DOHH2 (cell line): ENCODE results near the gene OR52H1.

Experiments
- H3F3A ChIP-seq: fragments of 200-600 bp; sonication (generic), shearing (Covaris generic); 2 replicates; pipeline ENCODE4 v1.6.0; 2016; ENCODE audit warnings: antibody characterized with exemption, mild to moderate bottlenecking; ENCODE audit not compliant: control insufficient read depth, insufficient read depth
- H3K27ac ChIP-seq: fragments of 200-600 bp; sonication (generic); 2 replicates; pipeline ENCODE4 v1.5.1; 2014; ENCODE audit warnings: low read depth, mild to moderate bottlenecking, low read length, moderate library complexity
- H3K27me3 ChIP-seq: fragments of 200-600 bp; sonication (generic); 2 replicates; pipeline ENCODE4 v1.6.1; 2014; ENCODE audit warnings: mild to moderate bottlenecking, low read length, mixed read lengths; ENCODE audit not compliant: control insufficient read depth
- H3K36me3 ChIP-seq: fragments of 200-600 bp; sonication (generic); 2 replicates; pipeline ENCODE4 v1.6.1; 2014; ENCODE audit warnings: mild to moderate bottlenecking, low read length, moderate library complexity, mixed read lengths; ENCODE audit not compliant: control insufficient read depth
- H3K4me1 ChIP-seq: fragments of 200-600 bp; sonication (generic); 2 replicates; pipeline ENCODE4 v1.6.1; 2014; ENCODE audit warnings: mild to moderate bottlenecking, low read length, mixed read lengths; ENCODE audit not compliant: control insufficient read depth
- H3K4me2 ChIP-seq: fragments of 200-600 bp; sonication (generic); 2 replicates; pipeline ENCODE4 v1.6.0; 2014; ENCODE audit warnings: mild to moderate bottlenecking, low read length, moderate library complexity
- H3K4me3 ChIP-seq: fragments of 200-600 bp; sonication (generic); 2 replicates; pipeline ENCODE4 v1.5.1; 2014; ENCODE audit warnings: mild to moderate bottlenecking, low read length, mixed read lengths
- H3K79me2 ChIP-seq: fragments of 200-600 bp; sonication (generic); 2 replicates; pipeline ENCODE4 v1.6.1; 2014; ENCODE audit warnings: mild to moderate bottlenecking, low read length, mixed read lengths; ENCODE audit not compliant: control insufficient read depth
- H3K9me2 ChIP-seq: fragments of 200-600 bp; sonication (generic); replicated peaks from 2 replicates; pipeline ENCODE4 v1.6.1; 2014; ENCODE audit warnings: mild to moderate bottlenecking, low read length, mixed read lengths; ENCODE audit not compliant: control insufficient read depth
- H3K9me3 ChIP-seq: fragments of 200-600 bp; sonication (generic); 2 replicates; pipeline ENCODE4 v1.6.1; 2014; ENCODE audit warnings: antibody characterized with exemption, low read length, mixed read lengths; ENCODE audit not compliant: control insufficient read depth, insufficient read depth
- H4K20me1 ChIP-seq: fragments of 200-600 bp; sonication (generic); 2 replicates; pipeline ENCODE4 v1.6.0; 2014; ENCODE audit warnings: low read depth, mild to moderate bottlenecking, antibody characterized with exemption, low read length, moderate library complexity; ENCODE audit not compliant: control insufficient read depth, insufficient read depth
- EZH2phosphoT487 ChIP-seq: fragments of 200-600 bp; sonication (generic); IDR thresholded peaks from 2 replicates; pipeline ENCODE4 v1.6.1; 2017; ENCODE audit warnings: borderline replicate concordance, mild to moderate bottlenecking, antibody characterized with exemption, low read length, moderate library complexity, mixed read lengths
- TF ChIP-seq, protein P1 (sequence below): fragments of 200-600 bp; sonication (generic); IDR thresholded peaks from one replicate; pipeline ENCODE4 v1.5.1; 2014; ENCODE audit warnings: antibody characterized with exemption, mild to moderate bottlenecking, low read depth, low read length; ENCODE audit not compliant: poor library complexity, severe bottlenecking

OR52H1 gene

DNA sequence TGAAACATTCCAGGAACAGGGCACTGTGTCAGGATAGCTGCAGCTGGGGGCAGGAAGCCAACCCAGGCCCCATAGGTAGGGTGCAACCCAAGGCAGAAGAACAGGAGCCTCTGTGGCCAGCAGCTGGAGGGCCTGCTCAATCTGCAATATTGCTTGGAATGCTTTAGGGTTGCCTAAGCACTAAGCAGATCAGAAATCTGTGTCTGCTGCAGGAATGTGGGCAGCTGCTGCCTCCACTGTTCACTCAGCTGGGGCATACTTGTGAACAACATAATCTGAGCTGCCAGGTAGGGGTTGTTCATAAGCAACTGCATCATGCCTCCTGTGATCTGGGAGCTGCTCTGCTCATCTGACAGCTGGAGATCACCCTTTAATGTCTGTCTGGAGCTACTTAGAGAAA is 33.5 kb downstream of the OR52H1 start:
- H3K79me2 ChIP-seq = no peaks in the 10 kb centered on the region
- H3K9me3 ChIP-seq = no peaks in the 10 kb centered on the region
- H4K20me1 ChIP-seq = no peaks in the 10 kb centered on the region
- TF ChIP-seq, protein P1, sequence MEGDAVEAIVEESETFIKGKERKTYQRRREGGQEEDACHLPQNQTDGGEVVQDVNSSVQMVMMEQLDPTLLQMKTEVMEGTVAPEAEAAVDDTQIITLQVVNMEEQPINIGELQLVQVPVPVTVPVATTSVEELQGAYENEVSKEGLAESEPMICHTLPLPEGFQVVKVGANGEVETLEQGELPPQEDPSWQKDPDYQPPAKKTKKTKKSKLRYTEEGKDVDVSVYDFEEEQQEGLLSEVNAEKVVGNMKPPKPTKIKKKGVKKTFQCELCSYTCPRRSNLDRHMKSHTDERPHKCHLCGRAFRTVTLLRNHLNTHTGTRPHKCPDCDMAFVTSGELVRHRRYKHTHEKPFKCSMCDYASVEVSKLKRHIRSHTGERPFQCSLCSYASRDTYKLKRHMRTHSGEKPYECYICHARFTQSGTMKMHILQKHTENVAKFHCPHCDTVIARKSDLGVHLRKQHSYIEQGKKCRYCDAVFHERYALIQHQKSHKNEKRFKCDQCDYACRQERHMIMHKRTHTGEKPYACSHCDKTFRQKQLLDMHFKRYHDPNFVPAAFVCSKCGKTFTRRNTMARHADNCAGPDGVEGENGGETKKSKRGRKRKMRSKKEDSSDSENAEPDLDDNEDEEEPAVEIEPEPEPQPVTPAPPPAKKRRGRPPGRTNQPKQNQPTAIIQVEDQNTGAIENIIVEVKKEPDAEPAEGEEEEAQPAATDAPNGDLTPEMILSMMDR = no peak
- no peak for TF ChIP-seq EZH2phosphoT487
- H3K27ac ChIP-seq = no peak overlapping the region
- H3K36me3 ChIP-seq = no peaks in the 10 kb centered on the region
- no peaks in the 10 kb centered on the region for H3K9me2 ChIP-seq
- H3K4me2 ChIP-seq = no peak overlapping the region
- no peak overlapping the region for H3K4me3 ChIP-seq
- no peaks in the 10 kb centered on the region for H3F3A ChIP-seq
- H3K4me1 ChIP-seq = no peaks in the 10 kb centered on the region
- H3K27me3 ChIP-seq = no peaks in the 10 kb centered on the region

DNA sequence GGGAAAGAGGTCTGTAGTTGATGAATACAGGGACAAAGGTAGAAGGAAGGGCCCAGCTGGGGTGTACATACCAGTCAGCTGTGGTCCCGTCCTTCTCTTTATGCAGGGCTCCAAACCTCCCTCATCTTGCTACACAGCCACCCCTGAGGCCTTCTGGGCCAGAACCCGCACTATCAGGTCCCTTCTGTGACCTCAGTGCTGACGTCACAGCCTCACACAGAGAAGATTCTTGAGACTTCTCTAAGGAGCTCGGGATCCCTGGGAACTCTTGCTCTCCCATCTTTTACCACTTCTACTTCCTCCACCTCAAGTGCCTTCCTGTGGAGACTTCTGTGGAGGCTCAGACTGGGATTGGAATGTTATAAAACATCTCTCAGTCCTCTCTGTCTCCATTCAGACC is 38.5 kb downstream of the OR52H1 start, which contains the start of gene UBQLN3:
Gene UBQLN3 (minus strand): TSS at position 155 of the 400 bp plus-strand sequence. CDS start 399 bp downstream, outside the sequence.
- no peaks in the 10 kb centered on the region for H3K9me3 ChIP-seq
- no peak within 1 kb of the TSS for H3K4me3 ChIP-seq
- H3K36me3 ChIP-seq = no peaks in the 10 kb centered on the region
- H3K27me3 ChIP-seq = no peaks in the 10 kb centered on the region
- H3K9me2 ChIP-seq = no peaks in the 10 kb centered on the region
- TF ChIP-seq EZH2phosphoT487 = no peak
- TF ChIP-seq, protein P1 = no peak
- no peak within 1 kb of the TSS for H3K27ac ChIP-seq
- no peaks in the 10 kb centered on the region for H3F3A ChIP-seq
- H3K4me2 ChIP-seq = no peak within 1 kb of the TSS
- no peaks in the 10 kb centered on the region for H3K4me1 ChIP-seq
- H4K20me1 ChIP-seq = no peaks in the 10 kb centered on the region
- H3K79me2 ChIP-seq = no peaks in the 10 kb centered on the region

DNA sequence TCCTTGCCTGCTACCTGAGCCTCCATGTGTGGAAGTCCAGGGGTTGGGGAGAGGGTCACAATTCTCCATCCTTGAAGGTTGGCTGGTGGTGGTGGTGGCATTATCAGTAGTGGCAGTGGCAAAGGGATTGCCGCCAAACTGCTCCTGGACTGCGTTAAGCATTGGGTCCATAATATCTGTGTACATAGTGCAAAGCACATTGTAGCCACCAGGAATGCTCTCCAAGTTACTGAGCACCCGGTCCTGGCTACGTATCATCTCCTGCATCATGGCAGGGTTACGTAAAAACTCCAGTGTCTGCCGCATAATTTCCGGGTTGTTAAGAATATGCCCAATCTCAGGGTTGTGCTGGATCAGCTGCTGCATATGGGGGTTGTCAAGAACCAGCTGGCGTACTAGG is 39.7 kb downstream of the OR52H1 start:
- Histone ChIP-seq H4K20me1 (no peaks in the 10 kb centered on the region), H3K9me2 (no peaks in the 10 kb centered on the region), H3K27ac (no peak overlapping the region), H3K4me1 (no peaks in the 10 kb centered on the region), H3K4me2 (no peak overlapping the region), H3K79me2 (no peaks in the 10 kb centered on the region), H3K36me3 (no peaks in the 10 kb centered on the region), H3F3A (no peaks in the 10 kb centered on the region), H3K27me3 (no peaks in the 10 kb centered on the region), H3K4me3 (no peak overlapping the region), H3K9me3 (no peaks in the 10 kb centered on the region)
- TF ChIP-seq EZH2phosphoT487 = no peak
- TF ChIP-seq, protein P1 = no peak
